Activated CD8-positive, alpha-beta memory T cell treated with anti-CD3 and anti-CD28 coated beads for 24 hours (primary cell): ENCODE data around the gene PITX1.
"Not testable (repeated sequence)": the region's sequence is repeated elsewhere in the genome, so short reads cannot be mapped to it uniquely, and the experiment has no call there.

Experiments used
- DNase-seq: peaks from one replicate; pipeline ENCODE4 v3.0.0-alpha.2; 2020

Gene PITX1

GRCh38 chr5:135033901-135034235 lies at the start of gene PITX1:
Gene PITX1, minus strand, starts transcription at chr5:135034228. Its CDS starts 347 bp downstream, at chr5:135033881.
- no peak for DNase-seq

DNA sequence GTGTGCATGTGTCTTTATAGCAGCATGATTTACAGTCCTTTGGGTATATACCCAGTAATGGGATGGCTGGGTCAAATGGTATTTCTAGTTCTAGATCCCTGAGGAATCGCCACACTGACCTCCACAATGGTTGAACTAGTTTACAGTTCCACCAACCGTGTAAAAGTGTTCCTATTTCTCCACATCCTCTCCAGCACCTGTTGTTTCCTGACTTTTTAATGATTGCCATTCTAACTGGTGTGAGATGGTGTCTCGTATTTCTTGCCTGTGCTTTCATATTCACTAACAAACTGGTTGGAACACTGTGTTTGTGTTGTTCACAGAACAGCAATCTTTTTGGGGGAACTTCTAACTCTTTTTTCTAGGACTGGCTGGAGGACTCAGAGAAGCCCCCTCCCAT lies 49.3 kb upstream of the PITX1 start:
- not testable (repeated sequence) for DNase-seq

- DNase-seq: no peak
Measured at GRCh38 chr5:135081240-135081639, 47.2 kb upstream of the PITX1 start.

DNA sequence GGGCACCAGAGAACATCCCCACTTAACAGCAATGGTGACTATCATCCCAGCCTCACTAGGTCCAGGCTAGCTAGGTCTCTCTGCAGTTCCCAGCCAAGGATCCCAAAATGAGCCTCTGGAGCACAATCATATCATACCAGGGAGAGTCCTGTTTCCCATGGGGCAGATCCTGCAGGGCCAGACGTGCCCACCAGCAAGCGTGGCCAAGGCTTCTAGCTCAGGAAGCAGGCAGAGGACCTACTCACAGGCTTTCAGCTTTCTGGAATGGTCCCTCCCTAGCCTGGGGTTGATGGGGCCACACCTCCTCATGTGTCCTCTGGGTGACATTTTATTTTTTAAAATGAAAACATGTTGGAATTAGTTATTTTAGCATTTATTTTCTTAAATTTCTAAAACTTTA lies 45.7 kb upstream of the PITX1 start:
- no peak for DNase-seq

DNA sequence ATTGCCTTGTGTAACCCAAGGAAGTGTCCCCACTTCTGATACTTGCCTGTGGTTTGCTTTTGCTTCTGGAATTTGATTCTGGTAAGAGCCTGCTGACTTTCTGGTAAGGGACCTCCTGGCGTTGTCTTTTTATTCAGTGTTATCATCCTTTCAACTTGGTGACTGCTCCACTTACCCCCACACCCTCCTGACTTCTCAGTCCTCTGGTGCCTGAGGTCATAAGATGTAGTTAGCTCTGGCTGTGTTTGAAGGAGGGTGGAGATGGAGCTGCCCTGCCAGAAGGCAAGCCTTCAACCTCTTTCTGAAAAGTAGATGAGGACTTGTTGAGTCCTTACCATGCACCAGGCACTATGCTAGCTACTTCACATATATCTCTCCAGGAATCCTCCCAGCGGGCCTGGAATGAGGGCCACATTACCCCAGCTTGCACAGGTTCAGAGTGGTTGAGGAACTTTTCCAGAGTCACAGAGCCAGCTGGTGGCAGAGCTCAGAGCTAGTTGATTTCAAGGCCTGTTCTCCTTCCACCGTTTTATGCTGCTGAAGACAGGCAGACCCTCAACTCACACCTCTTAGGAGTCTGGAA lies 45.2 kb upstream of the PITX1 start:
- no peak for DNase-seq

GRCh38 chr5:135076801-135077200 lies 42.8 kb upstream of the PITX1 start:
- no peak for DNase-seq

DNA sequence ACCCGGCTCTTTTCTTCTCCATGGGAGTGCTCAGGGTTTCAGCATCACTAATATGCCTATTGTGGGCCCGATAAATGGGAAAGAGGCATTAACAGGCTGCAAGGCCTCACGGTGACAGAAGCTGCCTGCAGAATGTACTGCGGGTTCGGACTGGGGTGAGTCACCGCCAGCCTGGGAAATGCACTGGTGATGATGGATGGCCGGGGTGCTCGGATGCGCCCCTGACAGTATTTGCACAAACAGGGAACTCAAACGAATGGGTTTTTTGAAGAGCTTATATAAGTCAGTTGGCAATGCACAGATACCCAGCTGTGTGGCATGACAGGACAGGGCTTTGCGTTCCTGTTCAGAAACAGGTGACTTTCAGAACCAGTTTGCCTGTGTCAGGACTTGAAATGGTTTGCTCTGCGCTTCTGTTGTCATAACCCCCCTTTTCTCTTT lies 42.0 kb upstream of the PITX1 start:
- no peak for DNase-seq

DNA sequence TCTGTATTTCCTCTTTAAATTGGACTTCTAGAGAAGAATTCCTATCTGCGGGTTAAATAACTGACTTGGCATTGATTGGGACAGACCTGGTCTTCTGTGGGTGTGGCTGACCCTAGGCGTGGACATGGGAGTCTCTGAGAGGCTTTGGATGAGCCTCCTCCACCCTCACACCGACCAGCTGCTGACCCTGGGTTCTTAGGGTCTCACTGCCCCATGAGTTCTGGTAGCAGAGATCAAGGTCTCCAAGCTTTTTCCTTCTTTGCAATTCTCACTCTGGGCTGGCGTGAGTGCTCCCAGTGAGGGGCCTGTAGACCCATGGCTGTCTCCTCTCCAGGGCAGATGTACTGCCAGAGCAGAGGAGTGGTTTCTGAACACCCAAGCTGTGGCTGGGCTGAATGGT lies 41.6 kb upstream of the PITX1 start:
- no peak for DNase-seq

DNA sequence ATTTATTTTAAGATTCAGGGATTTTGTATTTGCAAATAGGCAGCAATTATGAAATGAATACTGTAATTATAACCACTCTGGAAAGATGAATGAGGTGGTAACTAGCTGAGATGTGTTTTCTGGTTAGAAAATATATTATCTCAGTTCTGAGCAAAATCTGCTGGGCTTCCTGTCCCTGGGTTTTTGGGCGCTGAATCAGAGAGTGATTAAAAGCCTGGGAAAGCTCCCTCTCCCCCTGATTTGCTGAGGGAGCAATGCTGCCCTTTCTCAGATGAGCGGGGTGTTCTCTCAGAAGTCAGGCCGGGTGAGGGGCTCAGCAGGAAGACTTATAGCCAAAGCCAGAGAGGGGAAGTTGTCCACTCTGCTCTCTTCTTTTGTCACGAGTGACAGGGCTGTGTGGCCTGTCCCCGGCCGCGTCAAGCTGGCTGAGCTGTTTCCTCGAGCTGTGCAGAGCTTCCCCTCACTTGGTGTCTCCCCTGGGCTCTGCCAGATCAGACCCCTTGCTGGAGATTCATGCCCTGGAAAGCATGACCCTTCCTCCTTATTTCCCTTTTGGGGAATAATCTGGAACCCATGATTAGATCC lies 39.8 kb upstream of the PITX1 start:
- DNase-seq: no peak

DNA sequence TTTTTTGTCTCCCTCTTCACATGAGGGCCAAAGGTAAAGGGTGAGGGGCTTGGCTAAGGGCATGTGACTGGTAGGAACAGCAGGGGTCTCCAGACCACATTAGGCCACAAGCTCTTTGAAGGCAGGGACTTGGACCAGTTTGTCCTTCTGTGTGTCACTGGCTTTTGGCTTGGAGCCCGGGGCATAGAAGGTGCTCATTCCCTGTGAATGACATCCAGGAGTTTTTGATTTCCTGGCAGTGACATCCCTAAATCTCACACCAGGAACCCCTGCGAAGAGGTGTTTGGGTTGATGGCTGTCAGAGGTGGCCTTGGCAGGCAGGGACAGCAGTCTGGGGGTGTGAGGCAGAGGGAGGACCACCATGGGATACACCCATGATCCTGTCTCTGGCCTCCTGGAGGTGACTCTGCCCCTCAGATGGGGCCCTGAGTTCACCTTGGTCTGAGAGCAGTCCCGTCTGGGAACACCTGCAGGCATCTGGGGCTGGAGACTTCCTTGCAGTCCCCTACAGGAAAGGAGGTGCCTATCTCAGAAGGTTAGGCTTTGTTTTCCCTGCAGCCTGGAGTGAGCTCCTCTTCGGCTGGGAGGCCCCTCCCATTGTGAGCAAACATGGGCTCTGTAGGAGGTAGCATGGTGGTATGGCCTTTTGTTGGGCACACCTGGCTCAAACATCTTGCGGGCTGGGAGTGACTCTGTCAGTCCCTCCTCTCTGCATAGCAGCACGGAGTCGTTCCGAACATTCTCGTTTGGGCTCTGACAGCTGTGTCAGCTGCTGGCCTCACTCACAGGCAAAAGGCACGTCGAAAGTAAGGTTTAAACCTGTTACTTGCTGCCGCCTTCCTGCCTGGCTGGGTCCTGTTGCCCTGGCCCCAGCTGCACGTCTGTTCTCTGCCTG lies 38.6 kb upstream of the PITX1 start:
- no peak for DNase-seq

DNA sequence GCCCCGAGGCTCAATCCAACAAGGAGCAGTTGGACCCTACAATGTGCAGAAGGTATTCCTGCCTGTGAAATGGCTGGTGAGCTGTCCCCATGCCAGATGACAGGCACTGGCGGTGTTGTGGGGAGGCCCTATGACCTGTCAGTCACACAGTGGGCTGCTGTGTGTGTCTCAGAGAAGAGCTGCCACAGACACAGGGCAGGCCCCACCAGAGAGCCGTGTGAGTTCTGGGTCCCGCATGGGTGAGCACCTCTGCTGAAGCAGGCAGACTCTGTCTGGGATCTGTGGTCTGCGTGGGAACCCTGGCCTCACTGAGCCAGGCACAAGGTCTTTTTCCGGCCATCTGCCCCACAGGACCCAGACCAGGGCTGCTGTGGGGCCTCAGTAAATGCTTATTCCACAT lies 37.3 kb upstream of the PITX1 start:
- no peak for DNase-seq

DNA sequence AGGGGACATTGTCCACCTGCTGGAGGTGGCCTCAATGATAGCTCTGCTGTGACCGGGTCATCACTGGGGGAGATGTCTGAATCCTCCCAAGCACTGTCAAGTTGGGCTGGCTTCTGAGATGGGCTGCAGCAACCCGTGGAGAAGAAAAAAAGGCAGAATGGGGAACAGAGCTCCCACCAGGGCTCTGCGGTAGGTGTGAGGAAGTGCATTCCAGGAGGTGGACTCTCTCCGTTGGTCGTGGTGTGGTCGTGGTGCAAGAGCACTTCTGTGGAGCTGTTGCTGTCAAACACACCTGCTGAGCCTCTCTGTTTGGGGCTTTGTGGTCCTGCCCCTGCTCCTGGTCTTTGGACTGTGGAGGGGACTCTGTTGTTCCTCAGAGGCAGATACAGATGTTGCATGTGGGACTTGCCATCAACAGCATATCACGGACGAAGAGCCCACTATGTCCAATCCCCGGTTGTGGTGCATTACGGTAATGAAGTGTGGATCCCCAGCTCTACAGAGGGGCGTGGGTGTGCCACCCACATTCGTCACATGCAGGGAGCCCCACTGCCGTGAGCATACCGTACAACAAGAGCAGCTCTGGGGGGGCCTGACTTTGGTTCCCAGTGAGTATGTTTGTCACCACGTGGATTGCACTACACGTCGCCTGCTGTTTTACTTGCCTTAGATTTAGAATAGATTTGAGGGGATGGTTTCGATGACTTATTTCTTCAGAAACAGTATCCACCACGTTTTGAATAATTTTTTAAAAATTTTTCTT lies 36.0 kb upstream of the PITX1 start:
- DNase-seq: no peak

DNA sequence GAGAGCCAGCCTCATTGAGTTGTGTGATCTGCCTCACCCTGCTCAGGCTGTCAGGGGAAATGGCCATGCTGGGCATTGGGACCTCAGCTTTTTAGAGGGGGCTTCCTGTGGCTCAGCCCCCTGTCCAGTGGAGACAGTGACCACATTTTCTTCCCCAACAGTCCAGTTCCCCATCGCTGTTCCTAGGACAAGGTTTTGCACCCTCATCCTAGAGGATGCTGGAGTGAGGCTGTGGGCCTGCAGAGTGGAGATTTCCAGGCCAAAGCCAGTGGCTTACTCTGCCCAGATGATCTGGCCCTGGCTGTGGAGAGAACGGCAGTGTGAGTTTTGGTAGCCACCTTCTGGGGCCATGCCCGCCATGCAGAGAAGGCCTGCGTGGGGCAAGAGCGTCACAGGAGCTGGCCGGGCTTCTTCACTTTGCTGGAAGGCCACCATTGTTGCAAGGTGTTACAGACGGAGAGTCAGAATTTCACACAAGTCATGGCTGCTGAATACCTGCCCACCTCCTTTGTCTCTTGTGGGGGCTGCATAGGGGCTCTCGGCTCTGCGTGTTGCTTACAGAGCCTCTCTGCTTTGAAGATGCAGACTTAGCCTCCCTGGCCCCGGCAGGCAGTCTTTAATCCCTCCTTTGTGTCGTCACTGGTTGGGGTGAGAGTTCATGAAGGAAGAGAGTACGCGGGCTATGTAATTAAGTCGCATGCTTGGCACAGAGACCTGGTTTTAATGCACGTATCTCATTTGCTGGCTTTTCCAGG lies 35.2 kb upstream of the PITX1 start:
- no peak for DNase-seq

DNA sequence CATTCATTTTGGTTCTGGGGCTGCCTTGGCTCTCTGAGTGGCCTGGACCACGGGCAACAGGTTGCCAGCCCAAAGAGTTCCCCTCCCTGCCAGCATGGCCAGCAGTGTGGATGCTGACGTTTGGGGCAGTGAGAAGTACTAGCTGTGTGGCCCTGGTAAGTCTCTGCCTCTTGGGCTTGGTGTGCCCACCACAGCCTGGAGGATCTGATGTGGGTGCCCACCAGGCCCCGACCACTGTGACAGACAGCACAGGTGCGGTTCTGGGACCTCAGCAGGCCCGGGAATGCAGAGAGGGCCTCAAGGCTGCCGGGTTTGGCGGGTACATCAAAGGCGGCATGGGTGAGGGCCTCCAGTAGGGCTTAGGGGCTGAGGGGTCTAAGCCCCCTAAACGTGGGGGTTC lies 33.6 kb upstream of the PITX1 start:
- no peak for DNase-seq

GRCh38 chr5:135066781-135067180 lies 32.8 kb upstream of the PITX1 start:
- DNase-seq: no peak

- no peak for DNase-seq
Measured at GRCh38 chr5:135065306-135066265, 31.6 kb upstream of the PITX1 start.

DNA sequence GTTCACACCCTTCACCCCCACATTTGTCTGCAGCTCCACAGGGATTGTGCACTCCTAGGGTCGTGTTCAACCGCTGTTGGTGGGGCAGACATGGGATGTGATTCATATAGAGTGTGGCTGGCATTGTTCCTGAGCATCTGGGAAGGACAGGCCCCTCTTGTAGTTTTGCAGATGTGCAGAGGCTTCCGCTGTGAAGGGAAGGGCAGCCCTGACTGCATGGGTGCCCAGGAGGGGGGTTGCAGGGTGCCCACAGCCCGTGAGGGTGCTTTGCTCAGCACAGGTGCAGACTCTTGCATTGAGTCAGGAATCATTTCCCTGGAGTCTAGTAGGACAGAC lies 30.2 kb upstream of the PITX1 start:
- no peak for DNase-seq

DNA sequence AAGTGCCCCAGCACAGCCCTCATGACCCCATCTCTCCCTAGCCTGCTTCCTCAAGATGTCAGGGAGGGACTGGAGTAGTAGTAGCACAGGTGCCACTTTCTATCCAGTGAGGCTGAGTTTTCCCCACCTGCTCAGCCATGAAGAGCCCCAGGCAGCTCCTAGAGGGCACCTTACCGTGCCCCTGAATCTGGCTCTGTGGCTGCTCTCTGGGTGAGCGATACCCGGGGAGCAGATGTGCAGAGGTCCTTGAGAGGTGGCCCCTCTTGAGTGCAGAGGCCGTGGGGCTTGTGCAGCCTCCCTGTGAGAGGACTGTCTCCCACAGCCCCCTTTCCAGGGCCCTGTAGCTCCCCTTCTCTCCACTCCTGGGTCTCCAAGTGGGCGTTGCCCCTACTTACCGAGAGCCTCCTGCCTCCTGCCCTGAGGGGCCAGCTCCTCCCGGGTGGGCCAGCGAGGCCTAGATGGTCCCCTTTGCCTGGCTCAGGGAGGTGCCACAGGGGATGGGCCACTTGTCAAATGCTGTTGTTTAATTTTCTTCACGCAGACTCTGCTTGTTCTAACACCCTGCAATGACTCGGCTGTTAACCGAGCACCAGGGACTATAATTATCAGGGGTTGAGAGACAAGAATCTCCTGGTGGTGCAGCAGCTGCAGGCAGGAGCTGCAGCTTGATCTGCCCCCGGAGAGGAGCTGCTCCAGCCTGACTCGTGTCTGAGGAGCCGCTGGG lies 29.6 kb upstream of the PITX1 start:
- DNase-seq: no peak

DNA sequence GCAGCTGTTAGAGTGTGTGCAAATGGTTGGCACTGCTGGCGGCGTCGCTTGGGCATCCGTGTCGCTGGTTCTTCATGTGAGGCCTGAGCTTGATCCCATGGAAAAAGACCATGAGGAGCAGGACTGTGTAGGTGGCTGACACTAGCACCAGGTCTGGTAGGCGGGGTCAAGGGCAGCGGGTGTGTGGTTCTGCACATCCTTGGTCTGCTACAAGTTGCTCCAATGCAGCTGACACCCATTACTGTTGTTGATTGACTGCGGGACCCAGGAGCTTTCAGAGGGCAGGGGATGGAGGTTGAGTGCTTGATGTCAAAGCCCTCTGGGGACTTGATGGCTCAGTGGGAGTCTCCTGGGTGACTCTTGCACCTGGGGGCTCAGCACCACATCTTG lies 29.0 kb upstream of the PITX1 start:
- DNase-seq: no peak

- DNase-seq: no peak
Measured at GRCh38 chr5:135062216-135063055, 28.4 kb upstream of the PITX1 start.
